Tibial artery (tissue), 4 donors: ENCODE measurements around the gene KCNH3.
A peak's percentile ranks its signal among the peaks of the same experiment; 100 is the strongest.

Experiments used
- DNase-seq, 2 donors: peaks; one replicate each; pipeline ENCODE4 v3.0.0-alpha.2; 2019
- H3K27ac ChIP-seq, 2 donors: fragments of 200-600 bp; sonication (generic) in 1 of 2; 1 replicate in 1 of 2; 2 replicates in 1 of 2; pipeline ENCODE4 v1.5.1; 2018 to 2019; ENCODE audit warnings: mild to moderate bottlenecking in 1 of 2
- H3K27me3 ChIP-seq, 2 donors: fragments of 200-600 bp; sonication (generic) in 1 of 2; one replicate each; pipeline versions ENCODE4 v1.5.1 to v1.6.0; 2016 to 2019
- H3K36me3 ChIP-seq, 3 donors: fragments of 200-600 bp; sonication (generic) in 2 of 3; one replicate each; pipeline ENCODE4 v1.5.1; 2016 to 2019; ENCODE audit warnings: mild to moderate bottlenecking in 2 of 3
- H3K4me1 ChIP-seq, 4 donors: fragments of 200-600 bp; sonication (generic) in 2 of 4; 1 replicate in 3 of 4; 2 replicates in 1 of 4; pipeline ENCODE4 v1.5.1; 2016 to 2019
- H3K4me3 ChIP-seq, 2 donors: fragments of 200-600 bp; sonication (generic) in 1 of 2; 1 replicate in 1 of 2; 2 replicates in 1 of 2; pipeline ENCODE4 v1.5.1; 2018 to 2019; ENCODE audit warnings: mild to moderate bottlenecking in 2 of 2
- H3K9me3 ChIP-seq, 3 donors: fragments of 200-600 bp; sonication (generic) in 1 of 3; one replicate each; pipeline ENCODE4 v1.5.1; 2016 to 2019
- CTCF ChIP-seq, 2 experiments: fragments of 200-600 bp in 1 of 2; fragments of 450-650 bp in 1 of 2; IDR thresholded peaks; one replicate each; pipeline ENCODE4 v1.5.1; 2017 to 2019; ENCODE audit warnings: antibody characterized with exemption in 2 of 2, mild to moderate bottlenecking in 1 of 2, moderate library complexity in 1 of 2
- intact Hi-C: fragments of 100-400 bp; cut with DNase I; formaldehyde crosslinking; loops from one replicate; pipeline ENCODE4 v1.15.0; 2023; ENCODE audit warnings: low total_unique reads

Gene KCNH3

GRCh38 chr12:49536526-49537071, 2.2 kb upstream of the KCNH3 start:
- no peak for DNase-seq
- intact Hi-C loops = no loop called here
- Histone ChIP-seq H3K27ac (no peak overlapping the region), H3K4me3 (no peak overlapping the region), H3K27me3 (peaks cover 0 to 68% of the 10 kb centered on the region in 2 donors), H3K36me3 (no peaks in the 10 kb centered on the region), H3K4me1 (peaks cover 0 to 20% (median 18%) of the 10 kb centered on the region in 4 donors), H3K9me3 (no peaks in the 10 kb centered on the region)
- no peak for TF ChIP-seq CTCF (IDR thresholded peaks at IDR 0.05)

- H3K4me3 ChIP-seq = peak overlapping the region; percentile 39 to 44
- no peak for TF ChIP-seq CTCF (IDR thresholded peaks at IDR 0.05)
- peaks cover 0 to 68% of the 10 kb centered on the region in 2 donors for H3K27me3 ChIP-seq
- no peak for DNase-seq
- peaks cover 0 to 20% (median 18%) of the 10 kb centered on the region in 4 donors for H3K4me1 ChIP-seq
- intact Hi-C loops = no loop called here
- H3K27ac ChIP-seq = no peak overlapping the region
- no peaks in the 10 kb centered on the region for H3K36me3 ChIP-seq
- H3K9me3 ChIP-seq = no peaks in the 10 kb centered on the region
These were observed 1.5 kb upstream of the KCNH3 start for GRCh38 chr12:49537231-49537751.

- intact Hi-C loops = no loop called here
- peaks cover 0 to 69% of the 10 kb centered on the region in 2 donors for H3K27me3 ChIP-seq
- TF ChIP-seq CTCF (IDR thresholded peaks at IDR 0.05) = no peak
These were observed 899 bp upstream of the KCNH3 start for GRCh38 chr12:49537752-49538509.

GRCh38 chr12:49539406-49540228, 787 bp downstream of the KCNH3 start:
- Histone ChIP-seq H3K9me3 (no peaks in the 10 kb centered on the region), H3K27me3 (peaks cover 0 to 76% of the 10 kb centered on the region in 2 donors), H3K4me1 (peaks cover 0 to 20% (median 18%) of the 10 kb centered on the region in 4 donors), H3K36me3 (no peaks in the 10 kb centered on the region), H3K27ac (no peak overlapping the region), H3K4me3 (no peak overlapping the region)
- no peak for TF ChIP-seq CTCF (IDR thresholded peaks at IDR 0.05)
- no peak for DNase-seq
- intact Hi-C loops = no loop called here

More at GRCh38 chr12:49537752-49538509, 899 bp upstream of the KCNH3 start:
- H3K36me3 ChIP-seq = no peaks in the 10 kb centered on the region
- DNase-seq = no peak
- H3K9me3 ChIP-seq = no peaks in the 10 kb centered on the region
- peaks cover 0 to 20% (median 18%) of the 10 kb centered on the region in 4 donors for H3K4me1 ChIP-seq
- H3K27ac ChIP-seq = no peak overlapping the region
- peak overlapping the region; percentile 39 to 44 for H3K4me3 ChIP-seq

- Histone ChIP-seq H3K36me3 (no peaks in the 10 kb centered on the region), H3K9me3 (no peaks in the 10 kb centered on the region), H3K4me1 (peaks cover 0 to 20% (median 18%) of the 10 kb centered on the region in 4 donors), H3K27me3 (peaks cover 0 to 74% of the 10 kb centered on the region in 2 donors), H3K27ac (no peak overlapping the region), H3K4me3 (no peak overlapping the region)
- no peak for TF ChIP-seq CTCF (IDR thresholded peaks at IDR 0.05)
- DNase-seq = no peak
- intact Hi-C loops = no loop called here
These were observed 1.7 kb downstream of the KCNH3 start for GRCh38 chr12:49540229-49541139.
